NCI-H2171 (cell line): Measurements from ENCODE around the gene CHRNA4.
A peak's percentile ranks its signal among the peaks of the same experiment; 100 is the strongest.

ENCODE experiments used
- DNase-seq: peaks from one replicate; lab custom pipeline; 2025; lab: John Stamatoyannopoulos, UW

The CHRNA4 gene

GRCh38 chr20:63320041-63320511 is 41.1 kb downstream of the CHRNA4 start:
- no peak for DNase-seq

GRCh38 chr20:63319164-63320040 is 41.7 kb downstream of the CHRNA4 start:
- no peak for DNase-seq

GRCh38 chr20:63318391-63319163 is 42.6 kb downstream of the CHRNA4 start:
- no peak for DNase-seq

- DNase-seq, result peak; percentile 41
These were observed 43.4 kb downstream of the CHRNA4 start for GRCh38 chr20:63317601-63318291.

- no peak for DNase-seq
These were observed 44.1 kb downstream of the CHRNA4 start for GRCh38 chr20:63317061-63317460.

GRCh38 chr20:63316502-63316921 is 44.6 kb downstream of the CHRNA4 start:
- no peak for DNase-seq

- DNase-seq, result no peak
These were observed 45.2 kb downstream of the CHRNA4 start for GRCh38 chr20:63315731-63316491.

GRCh38 chr20:63315240-63315689 is 45.9 kb downstream of the CHRNA4 start:
- no peak for DNase-seq

GRCh38 chr20:63314566-63315239 is 46.4 kb downstream of the CHRNA4 start:
- DNase-seq, result no peak

- DNase-seq, result no peak
These were observed 47.1 kb downstream of the CHRNA4 start for GRCh38 chr20:63314015-63314471.

- DNase-seq, result no peak
These were observed 47.7 kb downstream of the CHRNA4 start for GRCh38 chr20:63313349-63314014.

- no peak for DNase-seq
These were observed 48.3 kb downstream of the CHRNA4 start for GRCh38 chr20:63312690-63313348.

- no peak for DNase-seq
These were observed 48.9 kb downstream of the CHRNA4 start for GRCh38 chr20:63312273-63312672.

- DNase-seq, result no peak
These were observed 49.3 kb downstream of the CHRNA4 start for GRCh38 chr20:63311833-63312243.

GRCh38 chr20:63311186-63311832 is 49.8 kb downstream of the CHRNA4 start:
- DNase-seq, result no peak

GRCh38 chr20:63310265-63310991 is 50.7 kb downstream of the CHRNA4 start:
- DNase-seq, result no peak

GRCh38 chr20:63309261-63310071 is 51.7 kb downstream of the CHRNA4 start:
- DNase-seq, result no peak
